HEK293T (cell line): ENCODE results near the gene HOXB6.

Source experiments
- CTCF ChIA-PET: fragments of 350-600 bp; formaldehyde crosslinking; extraction: SDS; loops from one replicate; lab custom pipeline; 2021; ENCODE audit warnings: antibody characterized with exemption, inconsistent platforms; lab: Yijun Ruan, JAX
- POLR2A ChIA-PET: fragments of 350-600 bp; formaldehyde crosslinking; extraction: SDS; loops from one replicate; lab custom pipeline; 2020; ENCODE audit warnings: antibody characterized with exemption, inconsistent platforms; lab: Yijun Ruan, JAX
- DNase-seq: peaks from one replicate; pipeline ENCODE4 v3.0.0; 2012; ENCODE audit warnings: mixed read lengths; ENCODE audit errors: extremely low spot score
- ARNT ChIP-seq: fragments of 450-650 bp; IDR thresholded peaks from 2 replicates; pipeline ENCODE4 v1.6.1; 2017; ENCODE audit warnings: mild to moderate bottlenecking
- BHLHE40 ChIP-seq: fragments of 450-650 bp; IDR thresholded peaks from 2 replicates; pipeline ENCODE4 v1.6.1; 2016; ENCODE audit warnings: mild to moderate bottlenecking, moderate library complexity, borderline replicate concordance
- CTBP1 ChIP-seq: fragments of 450-650 bp; IDR thresholded peaks from 2 replicates; pipeline ENCODE4 v1.6.1; 2016; ENCODE audit warnings: borderline replicate concordance
- ELF4 ChIP-seq: fragments of 450-650 bp; IDR thresholded peaks from 2 replicates; pipeline ENCODE4 v1.6.1; 2017; ENCODE audit warnings: antibody characterized with exemption
- FOXA1 ChIP-seq: fragments of 450-650 bp; IDR thresholded peaks from 2 replicates; pipeline ENCODE4 v1.6.1; 2016; ENCODE audit warnings: mild to moderate bottlenecking
- FOXK2 ChIP-seq: fragments of 450-650 bp; IDR thresholded peaks from 2 replicates; pipeline ENCODE4 v1.6.1; 2016; ENCODE audit warnings: mild to moderate bottlenecking
- FOXM1 ChIP-seq: fragments of 450-650 bp; IDR thresholded peaks from 2 replicates; pipeline ENCODE4 v1.6.1; 2017; ENCODE audit warnings: mild to moderate bottlenecking, borderline replicate concordance
- HDGF ChIP-seq: fragments of 450-650 bp; IDR thresholded peaks from 2 replicates; pipeline ENCODE4 v1.6.1; 2017; ENCODE audit warnings: antibody characterized with exemption, borderline replicate concordance
- L3MBTL2 ChIP-seq: fragments of 450-650 bp; conservative IDR thresholded peaks from 2 replicates; pipeline ENCODE4 v1.6.1; 2016; ENCODE audit warnings: mild to moderate bottlenecking
- LEF1 ChIP-seq: fragments of 450-650 bp; IDR thresholded peaks from 2 replicates; pipeline ENCODE4 v1.6.1; 2017; ENCODE audit warnings: mild to moderate bottlenecking, borderline replicate concordance
- NFRKB ChIP-seq: fragments of 450-650 bp; IDR thresholded peaks from 2 replicates; pipeline ENCODE4 v1.6.1; 2016; ENCODE audit warnings: mild to moderate bottlenecking, moderate library complexity
- PKNOX1 ChIP-seq: fragments of 450-650 bp; IDR thresholded peaks from 2 replicates; pipeline ENCODE4 v1.6.1; 2016
- SP1 ChIP-seq: fragments of 450-650 bp; IDR thresholded peaks from 2 replicates; pipeline ENCODE4 v1.6.1; 2017
- SUZ12 ChIP-seq: fragments of 450-650 bp; IDR thresholded peaks from 2 replicates; pipeline ENCODE4 v1.6.1; 2016; ENCODE audit warnings: mild to moderate bottlenecking
- TARDBP ChIP-seq: fragments of 450-650 bp; IDR thresholded peaks from 2 replicates; pipeline ENCODE4 v1.6.1; 2016
- ZNF384 ChIP-seq: fragments of 450-650 bp; IDR thresholded peaks from 2 replicates; pipeline ENCODE4 v1.6.1; 2016

The HOXB6 gene

GRCh38 chr17:48551214-48551555 lies 53.6 kb downstream of the HOXB6 start:
- ChIA-PET POLR2A (no interaction called here), CTCF (no interaction called here)
- no peak for DNase-seq
- TF ChIP-seq ELF4 (no peak), TARDBP (no peak), PKNOX1 (no peak), ZNF384 (no peak), LEF1 (no peak), NFRKB (no peak), HDGF (no peak), ARNT (no peak), SUZ12 (no peak), FOXA1 (no peak), SP1 (no peak), FOXK2 (no peak), L3MBTL2 (no peak)

GRCh38 chr17:48550502-48551213 lies 54.1 kb downstream of the HOXB6 start:
- no peak for DNase-seq
- POLR2A ChIA-PET, result no interaction called here
- TF ChIP-seq CTBP1 (no peak), ARNT (no peak), FOXA1 (no peak), FOXM1 (no peak), ZNF384 (no peak), BHLHE40 (no peak), PKNOX1 (no peak), HDGF (no peak), FOXK2 (no peak), NFRKB (no peak)
- CTCF ChIA-PET, result no interaction called here

GRCh38 chr17:48549914-48550501 lies 54.8 kb downstream of the HOXB6 start:
- CTCF ChIA-PET, result interaction anchor here (0.6 kb wide), 1 partner anchor 41 kb away, joined by 3 read pairs; no protein-coding TSS in a partner anchor
- no peak for DNase-seq
- POLR2A ChIA-PET, result no interaction called here
- TF ChIP-seq ARNT (no peak), HDGF (no peak), PKNOX1 (no peak), NFRKB (no peak)

GRCh38 chr17:48549281-48549630 lies 55.5 kb downstream of the HOXB6 start:
- no peak for TF ChIP-seq L3MBTL2
- TF ChIP-seq SUZ12, result no peak
- no peak for TF ChIP-seq ELF4
- no peak for TF ChIP-seq FOXK2
- no peak for TF ChIP-seq TARDBP
- TF ChIP-seq HDGF, result no peak
- TF ChIP-seq ARNT, result no peak
- TF ChIP-seq ZNF384, result no peak
- TF ChIP-seq PKNOX1, result no peak
- POLR2A ChIA-PET, result no interaction called here
- CTCF ChIA-PET, result interaction anchor here (0.6 to 1.2 kb wide), 2 partner anchors 38 to 42 kb away, joined by 3 to 4 read pairs; no protein-coding TSS in a partner anchor
- no peak for DNase-seq

- no peak for TF ChIP-seq LEF1
- no peak for TF ChIP-seq NFRKB
- no peak for TF ChIP-seq BHLHE40
- TF ChIP-seq CTBP1, result no peak
- no peak for TF ChIP-seq FOXK2
- TF ChIP-seq TARDBP, result no peak
- no peak for TF ChIP-seq FOXA1
- no peak for TF ChIP-seq SUZ12
- TF ChIP-seq ELF4, result no peak
- TF ChIP-seq L3MBTL2, result no peak
- TF ChIP-seq FOXM1, result no peak
- TF ChIP-seq SP1, result no peak
- no peak for TF ChIP-seq PKNOX1
- no peak for TF ChIP-seq HDGF
- TF ChIP-seq ARNT, result no peak
- no peak for TF ChIP-seq ZNF384
- DNase-seq, result no peak
- ChIA-PET POLR2A (interaction anchor here (0.9 to 3.1 kb wide), 5 partner anchors 8 to 500 kb away, joined by 3 to 21 read pairs (median 9); no protein-coding TSS in a partner anchor), CTCF (interaction anchor here (1.2 to 2.5 kb wide), 3 partner anchors 11 to 39 kb away, joined by 4 to 10 read pairs (median 4); no protein-coding TSS in a partner anchor)
These were observed 56.1 kb downstream of the HOXB6 start for GRCh38 chr17:48548523-48549280.
